GM23338 (cell line): ENCODE measurements around the gene TFB1M. TPM values are rescaled to one million over a fixed set of nuclear protein-coding genes. Genes with fewer than 3 reads are reported as not detected.

ENCODE experiments used
- ATAC-seq: fragments of 200-7000 bp; cut with Tn5 transposase; 3 replicates; pipeline ENCODE4 v1.9.1; 2020
- DNase-seq: peaks from one replicate; pipeline ENCODE4 v3.0.0-alpha.2; 2015; ENCODE audit warnings: low spot score
- H2AFZ ChIP-seq: fragments of 200-600 bp; sonication (generic); 2 replicates; pipeline ENCODE4 v1.8.0; 2016; ENCODE audit warnings: antibody characterized with exemption, mild to moderate bottlenecking, moderate library complexity
- H3F3A ChIP-seq: fragments of 200-600 bp; sonication (generic); replicated peaks from 2 replicates; pipeline ENCODE4 v1.8.0; 2017; ENCODE audit warnings: antibody characterized with exemption, mixed run types, low read depth
- H3K27ac ChIP-seq: fragments of 200-600 bp; sonication (generic); 2 replicates; pipeline ENCODE4 v1.6.1; 2016; ENCODE audit warnings: low read depth
- H3K27me3 ChIP-seq: fragments of 200-600 bp; sonication (generic); 2 replicates; pipeline ENCODE4 v1.8.0; 2016; ENCODE audit warnings: mild to moderate bottlenecking, mixed run types, moderate library complexity; ENCODE audit not compliant: insufficient read depth
- H3K36me3 ChIP-seq: fragments of 200-600 bp; sonication (generic); 2 replicates; pipeline ENCODE4 v1.8.0; 2016; ENCODE audit warnings: mild to moderate bottlenecking; ENCODE audit not compliant: insufficient read depth
- H3K4me1 ChIP-seq: fragments of 200-600 bp; sonication (generic); 2 replicates; pipeline ENCODE4 v1.8.0; 2016; ENCODE audit warnings: mild to moderate bottlenecking, moderate library complexity; ENCODE audit not compliant: insufficient read depth
- H3K4me2 ChIP-seq: fragments of 200-600 bp; sonication (generic); 2 replicates; pipeline ENCODE4 v1.7.1; 2017; ENCODE audit warnings: mixed run types
- H3K4me3 ChIP-seq: fragments of 200-600 bp; sonication (generic); 2 replicates; pipeline ENCODE4 v1.6.1; 2016; ENCODE audit warnings: mixed run types
- H3K79me2 ChIP-seq: fragments of 200-600 bp; sonication (generic); replicated peaks from 2 replicates; pipeline ENCODE4 v1.8.0; 2017; ENCODE audit warnings: mild to moderate bottlenecking; ENCODE audit not compliant: insufficient read depth
- H3K9me2 ChIP-seq: fragments of 200-600 bp; sonication (generic); 2 replicates; pipeline ENCODE4 v1.8.0; 2017; ENCODE audit not compliant: insufficient read depth
- H4K20me1 ChIP-seq: fragments of 200-600 bp; sonication (generic); replicated peaks from 2 replicates; pipeline ENCODE4 v1.8.0; 2017; ENCODE audit warnings: mild to moderate bottlenecking; ENCODE audit not compliant: insufficient read depth
- H3K27ac Mint-ChIP-seq: 2 replicates; pipeline ENCODE4 v1.8.0; 2020; ENCODE audit warnings: inconsistent platforms, mild to moderate bottlenecking, moderate library complexity, mixed read lengths
- H3K27me3 Mint-ChIP-seq: 3 replicates; pipeline ENCODE4 v1.8.0; 2022; ENCODE audit warnings: low read depth, mild to moderate bottlenecking, moderate library complexity, mixed read lengths, inconsistent platforms; ENCODE audit not compliant: insufficient read depth, poor library complexity
- H3K36me3 Mint-ChIP-seq: 3 replicates; pipeline ENCODE4 v1.8.0; 2021; ENCODE audit warnings: low read depth, mild to moderate bottlenecking, inconsistent platforms, moderate library complexity, mixed read lengths
- H3K4me1 Mint-ChIP-seq: 3 replicates; pipeline ENCODE4 v1.8.0; 2020; ENCODE audit warnings: mild to moderate bottlenecking, inconsistent platforms, mixed read lengths
- H3K4me3 Mint-ChIP-seq: 3 replicates; pipeline ENCODE4 v1.8.0; 2021; ENCODE audit warnings: moderate library complexity, mild to moderate bottlenecking, inconsistent platforms, mixed read lengths
- H3K9me3 Mint-ChIP-seq: 3 replicates; pipeline ENCODE4 v1.8.0; 2020; ENCODE audit warnings: moderate library complexity, mild to moderate bottlenecking, inconsistent platforms, mixed read lengths
- CREB1 ChIP-seq: fragments of 250-450 bp; sonication (Bioruptor Pico); IDR thresholded peaks from 2 replicates; pipeline ENCODE4 v1.5.0; 2020; ENCODE audit warnings: low read depth, mild to moderate bottlenecking, moderate library complexity
- CTCF ChIP-seq, 2 experiments: fragments of 200-600 bp in 1 of 2; sonication (generic) in 1 of 2; conservative IDR thresholded peaks; 2 replicates each; pipeline versions ENCODE4 v1.5.1 to v1.6.1; 2016 to 2017; ENCODE audit warnings: antibody characterized with exemption in 2 of 2, low read depth in 2 of 2, mild to moderate bottlenecking in 2 of 2, moderate library complexity in 1 of 2
- ETS1 ChIP-seq: IDR thresholded peaks from 2 replicates; pipeline ENCODE4 v1.6.1; 2016; ENCODE audit warnings: antibody characterized with exemption
- EZH2 ChIP-seq: fragments of 200-600 bp; sonication (generic); IDR thresholded peaks from one replicate; pipeline ENCODE4 v1.8.0; 2017; ENCODE audit warnings: antibody characterized with exemption, mild to moderate bottlenecking, low read depth; ENCODE audit not compliant: unreplicated experiment
- EZH2phosphoT487 ChIP-seq: fragments of 200-600 bp; sonication (generic); IDR thresholded peaks from one replicate; pipeline ENCODE4 v1.8.1; 2018; ENCODE audit warnings: antibody characterized with exemption; ENCODE audit not compliant: unreplicated experiment
- JUNB ChIP-seq: IDR thresholded peaks from one replicate; pipeline ENCODE4 v1.6.1; 2016; ENCODE audit warnings: antibody characterized with exemption; ENCODE audit not compliant: unreplicated experiment
- NANOG ChIP-seq: IDR thresholded peaks from 2 replicates; pipeline ENCODE4 v1.6.1; 2016; ENCODE audit warnings: antibody characterized with exemption, borderline replicate concordance
- POLR2AphosphoS5 ChIP-seq: IDR thresholded peaks from 2 replicates; pipeline ENCODE4 v1.6.1; 2016; ENCODE audit warnings: antibody characterized with exemption, low read depth
- STAT1 ChIP-seq: IDR thresholded peaks from one replicate; pipeline ENCODE4 v1.6.1; 2016; ENCODE audit warnings: antibody characterized with exemption; ENCODE audit not compliant: unreplicated experiment
- ZNF114 ChIP-seq: fragments of 250-450 bp; sonication (Bioruptor Pico); IDR thresholded peaks from 2 replicates; pipeline ENCODE4 v1.5.0; 2020; ENCODE audit warnings: mild to moderate bottlenecking, moderate library complexity
- ZNF331 ChIP-seq: fragments of 250-450 bp; sonication (Bioruptor Pico); IDR thresholded peaks from 2 replicates; pipeline ENCODE4 v1.5.0; 2020; ENCODE audit warnings: low read depth, mild to moderate bottlenecking, moderate library complexity
- ZNF462 ChIP-seq: fragments of 250-450 bp; sonication (Bioruptor Pico); IDR thresholded peaks from 2 replicates; pipeline ENCODE4 v1.5.0; 2020; ENCODE audit warnings: mild to moderate bottlenecking, moderate library complexity
- polyA plus RNA-seq: library from polyadenylated mRNA; unstranded; fragments of >200 nt; fragmentation: Nextera tagmentation; extraction: Ambion mirVana; gene quantifications from 2 replicates; pipeline ENCODE4 v1.2.1, GENCODE V29; 2016
- total RNA-seq: library from RNA; depleted of rRNA; stranded (reverse); fragments of >200 nt; shearing (Covaris generic); gene quantifications from 2 replicates; pipeline ENCODE4 v1.2.3, GENCODE V29; 2014
- TF ChIP-seq, protein P1 (sequence below): IDR thresholded peaks from one replicate; pipeline ENCODE4 v1.6.1; 2018; ENCODE audit warnings: antibody characterized with exemption; ENCODE audit not compliant: unreplicated experiment

Gene TFB1M
- total and polyA plus RNA-seq, 2 experiments from 2014 or later, result 51.1 to 66.9 TPM

DNA sequence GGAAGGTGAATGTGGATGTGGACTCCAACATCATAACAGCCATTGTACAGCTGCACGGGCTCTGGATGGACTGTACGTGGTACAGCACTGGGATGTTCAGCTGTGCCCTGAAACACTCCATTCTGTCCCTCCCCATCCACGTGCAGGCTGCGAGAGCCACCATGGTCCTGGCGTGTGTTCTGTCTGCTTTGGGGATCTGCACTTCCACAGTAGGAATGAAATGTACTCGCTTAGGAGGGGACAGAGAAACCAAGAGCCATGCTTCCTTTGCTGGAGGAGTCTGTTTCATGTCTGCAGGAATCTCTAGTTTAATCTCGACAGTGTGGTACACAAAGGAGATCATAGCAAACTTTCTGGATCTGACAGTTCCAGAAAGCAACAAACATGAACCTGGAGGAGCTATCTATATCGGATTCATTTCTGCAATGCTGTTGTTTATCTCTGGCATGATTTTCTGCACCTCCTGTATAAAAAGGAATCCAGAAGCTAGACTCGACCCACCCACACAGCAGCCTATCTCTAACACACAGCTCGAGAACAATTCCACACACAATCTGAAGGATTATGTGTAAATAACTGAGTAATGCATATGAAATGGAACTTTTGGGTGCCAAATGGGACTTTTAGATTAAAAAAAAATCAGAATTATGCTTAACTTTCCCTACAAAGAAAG lies 38.3 kb downstream of the TFB1M start:
- Histone ChIP-seq H3F3A (no peaks in the 10 kb centered on the region), H2AFZ (no peak overlapping the region), H3K4me2 (no peak overlapping the region), H3K4me1 (peaks cover 22% of the 10 kb centered on the region), H3K36me3 (no peaks in the 10 kb centered on the region; the same call in 1 of the 2 replicates), H3K4me3 (no peak overlapping the region), H3K27ac (no peak overlapping the region), H3K27me3 (no peaks in the 10 kb centered on the region), H3K79me2 (0 out of 2 replicates have a peak, but pooled peaks cover 5% of the 10 kb centered on the region), H3K9me2 (no peaks in the 10 kb centered on the region), H4K20me1 (no peaks in the 10 kb centered on the region)
- Mint-ChIP-seq H3K27ac (no peak overlapping the region), H3K27me3 (no peaks in the 10 kb centered on the region), H3K9me3 (no peaks in the 10 kb centered on the region), H3K36me3 (peaks cover 20% of the 10 kb centered on the region), H3K4me3 (no peak overlapping the region), H3K4me1 (peaks cover 14% of the 10 kb centered on the region)
- TF ChIP-seq ZNF331 (CRISPR knock-in tag) (no peak), NANOG (no peak), ETS1 (no peak), EZH2 (no peak), POLR2AphosphoS5 (no peak), JUNB (no peak), CTCF (conservative IDR thresholded peaks at IDR 0.05; ENCODE audit: low read depth in 2 of 2) (no peak), STAT1 (no peak), CREB1 (CRISPR knock-in tag) (no peak), EZH2phosphoT487 (no peak), ZNF114 (CRISPR knock-in tag) (no peak), ZNF462 (CRISPR knock-in tag) (no peak)
- TF ChIP-seq, protein P1, sequence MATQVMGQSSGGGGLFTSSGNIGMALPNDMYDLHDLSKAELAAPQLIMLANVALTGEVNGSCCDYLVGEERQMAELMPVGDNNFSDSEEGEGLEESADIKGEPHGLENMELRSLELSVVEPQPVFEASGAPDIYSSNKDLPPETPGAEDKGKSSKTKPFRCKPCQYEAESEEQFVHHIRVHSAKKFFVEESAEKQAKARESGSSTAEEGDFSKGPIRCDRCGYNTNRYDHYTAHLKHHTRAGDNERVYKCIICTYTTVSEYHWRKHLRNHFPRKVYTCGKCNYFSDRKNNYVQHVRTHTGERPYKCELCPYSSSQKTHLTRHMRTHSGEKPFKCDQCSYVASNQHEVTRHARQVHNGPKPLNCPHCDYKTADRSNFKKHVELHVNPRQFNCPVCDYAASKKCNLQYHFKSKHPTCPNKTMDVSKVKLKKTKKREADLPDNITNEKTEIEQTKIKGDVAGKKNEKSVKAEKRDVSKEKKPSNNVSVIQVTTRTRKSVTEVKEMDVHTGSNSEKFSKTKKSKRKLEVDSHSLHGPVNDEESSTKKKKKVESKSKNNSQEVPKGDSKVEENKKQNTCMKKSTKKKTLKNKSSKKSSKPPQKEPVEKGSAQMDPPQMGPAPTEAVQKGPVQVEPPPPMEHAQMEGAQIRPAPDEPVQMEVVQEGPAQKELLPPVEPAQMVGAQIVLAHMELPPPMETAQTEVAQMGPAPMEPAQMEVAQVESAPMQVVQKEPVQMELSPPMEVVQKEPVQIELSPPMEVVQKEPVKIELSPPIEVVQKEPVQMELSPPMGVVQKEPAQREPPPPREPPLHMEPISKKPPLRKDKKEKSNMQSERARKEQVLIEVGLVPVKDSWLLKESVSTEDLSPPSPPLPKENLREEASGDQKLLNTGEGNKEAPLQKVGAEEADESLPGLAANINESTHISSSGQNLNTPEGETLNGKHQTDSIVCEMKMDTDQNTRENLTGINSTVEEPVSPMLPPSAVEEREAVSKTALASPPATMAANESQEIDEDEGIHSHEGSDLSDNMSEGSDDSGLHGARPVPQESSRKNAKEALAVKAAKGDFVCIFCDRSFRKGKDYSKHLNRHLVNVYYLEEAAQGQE, result no peak
- ATAC-seq (no peak), DNase-seq (no peak)
